Breast epithelium (tissue), 4 donors: ENCODE results near the gene IL17F. TPM values are rescaled to one million over a fixed set of nuclear protein-coding genes. Genes with fewer than 3 reads are reported as not detected.
A peak's percentile ranks its signal among the peaks of the same experiment; 100 is the strongest.

Experiments
- DNase-seq, 2 donors: peaks; one replicate each; pipeline ENCODE4 v3.0.0-alpha.2; 2019; ENCODE audit warnings: low spot score in 2 of 2
- H3K27ac ChIP-seq, 2 donors: fragments of 200-600 bp; sonication (generic) in 1 of 2; one replicate each; pipeline ENCODE4 v1.5.1; 2016 to 2019; ENCODE audit warnings: mild to moderate bottlenecking in 1 of 2
- H3K27me3 ChIP-seq, 2 donors: fragments of 200-600 bp; sonication (generic) in 1 of 2; one replicate each; pipeline versions ENCODE4 v1.5.1 to v1.6.0; 2017 to 2019; ENCODE audit warnings: control low read depth in 1 of 2, mild to moderate bottlenecking in 1 of 2
- H3K36me3 ChIP-seq: fragments of 200-600 bp; one replicate; pipeline ENCODE4 v1.5.1; 2019
- H3K4me1 ChIP-seq, 2 donors: fragments of 200-600 bp; sonication (generic); one replicate each; pipeline ENCODE4 v1.5.1; 2016 to 2019; ENCODE audit warnings: control low read depth in 1 of 2
- H3K4me3 ChIP-seq, 3 donors: fragments of 200-600 bp; sonication (generic); 1 replicate in 2 of 3; 2 replicates in 1 of 3; pipeline ENCODE4 v1.5.1; 2016 to 2019; ENCODE audit warnings: mild to moderate bottlenecking in 3 of 3, moderate library complexity in 2 of 3
- H3K9me3 ChIP-seq, 2 donors: fragments of 200-600 bp; sonication (generic) in 1 of 2; one replicate each; pipeline ENCODE4 v1.5.1; 2016 to 2019; ENCODE audit warnings: control low read depth in 1 of 2
- POLR2A ChIP-seq: fragments of 450-650 bp; IDR thresholded peaks from one replicate; pipeline ENCODE4 v1.6.1; 2016; ENCODE audit warnings: antibody characterized with exemption, mild to moderate bottlenecking, moderate library complexity
- POLR2AphosphoS5 ChIP-seq, 3 donors: sonication (generic); formaldehyde crosslinking; IDR thresholded peaks; one replicate each; pipeline ENCODE4 v1.6.1; 2017; ENCODE audit warnings: antibody characterized with exemption in 3 of 3
- intact Hi-C: fragments of 100-400 bp; cut with DNase I; formaldehyde crosslinking; loops from one replicate; pipeline ENCODE4 v1.15.1; 2023; ENCODE audit warnings: low total_unique reads
- total RNA-seq, 3 donors: library from RNA; depleted of rRNA; stranded (reverse); fragments of >200 nt; gene quantifications; one replicate each; pipeline ENCODE4 v1.1.0, GENCODE V29; 2016
- TF ChIP-seq, protein P1 (sequence below), 3 donors: fragments of 450-650 bp; IDR thresholded peaks; one replicate each; pipeline ENCODE4 v1.5.1; 2016 to 2017; ENCODE audit warnings: antibody characterized with exemption in 3 of 3, mild to moderate bottlenecking in 3 of 3, moderate library complexity in 3 of 3

IL17F gene
- total RNA-seq, 3 donors from 2014 or later: not detected

DNA sequence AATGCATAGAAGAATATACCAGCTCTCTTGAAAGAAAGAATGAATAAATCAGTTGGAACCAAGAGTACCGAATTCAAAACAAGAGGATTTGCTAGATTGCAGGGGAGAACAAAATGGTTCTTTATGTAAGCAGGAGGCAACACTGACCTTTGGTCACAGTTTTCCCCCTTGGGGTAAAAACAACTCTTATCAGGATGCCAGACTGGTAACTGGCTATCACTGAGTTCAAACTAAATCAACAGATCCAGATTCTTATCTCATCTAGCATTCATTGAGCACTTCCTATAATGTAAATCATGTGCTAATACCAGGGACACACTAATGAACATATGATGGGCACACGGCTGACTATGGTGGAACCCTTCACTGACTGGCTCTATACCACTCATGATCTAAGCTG lies 4.8 kb upstream of the IL17F start:
- H3K36me3 ChIP-seq: no peaks in the 10 kb centered on the region
- no peak overlapping the region for H3K27ac ChIP-seq
- H3K4me1 ChIP-seq: no peaks in the 10 kb centered on the region
- intact Hi-C loops: no loop called here
- no peak for DNase-seq
- H3K27me3 ChIP-seq: no peaks in the 10 kb centered on the region
- TF ChIP-seq POLR2AphosphoS5 (IDR thresholded peaks at IDR 0.05) (no peak), POLR2A (no peak)
- TF ChIP-seq, protein P1, sequence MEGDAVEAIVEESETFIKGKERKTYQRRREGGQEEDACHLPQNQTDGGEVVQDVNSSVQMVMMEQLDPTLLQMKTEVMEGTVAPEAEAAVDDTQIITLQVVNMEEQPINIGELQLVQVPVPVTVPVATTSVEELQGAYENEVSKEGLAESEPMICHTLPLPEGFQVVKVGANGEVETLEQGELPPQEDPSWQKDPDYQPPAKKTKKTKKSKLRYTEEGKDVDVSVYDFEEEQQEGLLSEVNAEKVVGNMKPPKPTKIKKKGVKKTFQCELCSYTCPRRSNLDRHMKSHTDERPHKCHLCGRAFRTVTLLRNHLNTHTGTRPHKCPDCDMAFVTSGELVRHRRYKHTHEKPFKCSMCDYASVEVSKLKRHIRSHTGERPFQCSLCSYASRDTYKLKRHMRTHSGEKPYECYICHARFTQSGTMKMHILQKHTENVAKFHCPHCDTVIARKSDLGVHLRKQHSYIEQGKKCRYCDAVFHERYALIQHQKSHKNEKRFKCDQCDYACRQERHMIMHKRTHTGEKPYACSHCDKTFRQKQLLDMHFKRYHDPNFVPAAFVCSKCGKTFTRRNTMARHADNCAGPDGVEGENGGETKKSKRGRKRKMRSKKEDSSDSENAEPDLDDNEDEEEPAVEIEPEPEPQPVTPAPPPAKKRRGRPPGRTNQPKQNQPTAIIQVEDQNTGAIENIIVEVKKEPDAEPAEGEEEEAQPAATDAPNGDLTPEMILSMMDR (IDR thresholded peaks at IDR 0.05): no peak
- no peaks in the 10 kb centered on the region for H3K9me3 ChIP-seq
- no peak overlapping the region for H3K4me3 ChIP-seq

DNA sequence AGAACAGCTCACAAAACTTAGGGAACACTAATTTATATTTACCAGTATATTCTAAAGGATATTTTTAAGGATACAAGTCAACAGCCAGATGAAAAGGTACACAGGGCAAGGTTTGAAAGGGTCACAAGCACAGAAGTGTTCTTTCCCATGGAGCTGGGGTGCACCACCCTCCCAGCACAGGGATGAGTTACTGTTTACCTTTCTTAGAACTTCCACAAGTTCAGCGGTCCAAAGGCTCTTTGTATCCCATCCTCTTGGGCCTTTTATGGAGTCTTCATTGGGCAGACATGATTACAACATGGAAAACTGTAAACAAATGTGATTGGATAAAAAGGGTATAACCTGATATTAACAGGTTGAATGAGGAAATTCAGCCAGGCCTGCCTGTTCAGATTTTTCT lies 1.1 kb upstream of the IL17F start:
- no peak for DNase-seq
- Histone ChIP-seq H3K27ac (no peak overlapping the region), H3K36me3 (no peaks in the 10 kb centered on the region), H3K4me1 (no peaks in the 10 kb centered on the region), H3K27me3 (no peaks in the 10 kb centered on the region), H3K4me3 (no peak overlapping the region), H3K9me3 (no peaks in the 10 kb centered on the region)
- intact Hi-C loops: no loop called here
- TF ChIP-seq POLR2A (no peak), POLR2AphosphoS5 (IDR thresholded peaks at IDR 0.05) (no peak)
- TF ChIP-seq, protein P1 (IDR thresholded peaks at IDR 0.05): no peak

DNA sequence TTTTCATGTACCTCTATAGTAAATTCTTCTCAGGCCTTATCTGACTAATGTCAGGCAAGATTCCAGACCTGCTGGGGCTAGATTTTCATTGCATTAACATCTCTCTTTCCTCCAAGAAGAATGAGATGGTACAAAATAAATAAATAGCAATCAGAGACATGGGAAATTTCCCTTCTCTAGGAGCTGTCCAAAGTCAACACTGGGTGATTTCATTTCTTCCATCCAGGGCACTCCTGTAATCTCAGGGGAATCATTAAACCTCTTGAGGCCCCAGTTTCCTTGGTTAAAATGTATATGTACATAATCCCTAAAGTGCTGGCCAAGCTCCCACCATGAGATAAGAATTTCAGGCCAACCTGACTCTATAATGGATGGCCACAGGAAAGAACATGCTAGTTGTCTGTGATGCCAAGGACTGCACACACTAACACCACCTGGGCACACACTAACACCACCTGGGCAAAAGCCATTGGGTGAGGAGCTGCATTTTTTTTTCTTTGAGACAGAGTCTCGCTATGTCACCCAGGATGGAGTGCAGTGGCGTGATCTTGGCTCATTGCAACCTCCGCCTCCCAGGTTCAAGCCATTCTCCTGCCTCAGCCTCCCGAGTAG lies 912 bp downstream of the IL17F start:
- Histone ChIP-seq H3K4me1 (no peaks in the 10 kb centered on the region), H3K36me3 (no peaks in the 10 kb centered on the region), H3K9me3 (no peaks in the 10 kb centered on the region), H3K4me3 (no peak overlapping the region), H3K27me3 (no peaks in the 10 kb centered on the region), H3K27ac (no peak overlapping the region)
- intact Hi-C loops: no loop called here
- no peak for DNase-seq
- TF ChIP-seq POLR2A (no peak), POLR2AphosphoS5 (IDR thresholded peaks at IDR 0.05) (no peak)
- TF ChIP-seq, protein P1 (IDR thresholded peaks at IDR 0.05): no peak

DNA sequence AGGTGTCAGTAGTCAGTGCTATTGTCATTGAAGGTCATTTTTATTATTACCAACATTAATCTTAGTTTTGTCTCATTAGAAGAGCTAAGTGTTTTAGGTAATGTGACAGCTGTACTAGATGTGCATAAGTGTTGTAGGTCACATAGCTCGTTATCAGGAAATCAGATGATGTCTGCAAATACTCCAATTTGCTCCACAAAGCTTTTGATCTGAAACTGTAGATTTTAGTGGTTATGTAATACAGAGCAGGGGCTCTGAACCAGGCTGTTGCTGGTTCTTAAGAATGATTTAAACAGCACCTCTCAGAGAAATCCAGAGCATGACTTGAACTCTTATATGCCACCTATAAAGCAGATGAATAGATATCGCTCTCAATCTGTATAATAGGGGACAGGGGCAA lies 2.5 kb downstream of the IL17F start:
- H3K4me3 ChIP-seq: no peak overlapping the region
- H3K27me3 ChIP-seq: no peaks in the 10 kb centered on the region
- no peaks in the 10 kb centered on the region for H3K9me3 ChIP-seq
- intact Hi-C loops: no loop called here
- H3K27ac ChIP-seq: no peak overlapping the region
- TF ChIP-seq POLR2AphosphoS5 (IDR thresholded peaks at IDR 0.05) (no peak), POLR2A (no peak)
- TF ChIP-seq, protein P1 (IDR thresholded peaks at IDR 0.05): no peak
- no peak for DNase-seq
- H3K36me3 ChIP-seq: no peaks in the 10 kb centered on the region
- H3K4me1 ChIP-seq: no peaks in the 10 kb centered on the region

DNA sequence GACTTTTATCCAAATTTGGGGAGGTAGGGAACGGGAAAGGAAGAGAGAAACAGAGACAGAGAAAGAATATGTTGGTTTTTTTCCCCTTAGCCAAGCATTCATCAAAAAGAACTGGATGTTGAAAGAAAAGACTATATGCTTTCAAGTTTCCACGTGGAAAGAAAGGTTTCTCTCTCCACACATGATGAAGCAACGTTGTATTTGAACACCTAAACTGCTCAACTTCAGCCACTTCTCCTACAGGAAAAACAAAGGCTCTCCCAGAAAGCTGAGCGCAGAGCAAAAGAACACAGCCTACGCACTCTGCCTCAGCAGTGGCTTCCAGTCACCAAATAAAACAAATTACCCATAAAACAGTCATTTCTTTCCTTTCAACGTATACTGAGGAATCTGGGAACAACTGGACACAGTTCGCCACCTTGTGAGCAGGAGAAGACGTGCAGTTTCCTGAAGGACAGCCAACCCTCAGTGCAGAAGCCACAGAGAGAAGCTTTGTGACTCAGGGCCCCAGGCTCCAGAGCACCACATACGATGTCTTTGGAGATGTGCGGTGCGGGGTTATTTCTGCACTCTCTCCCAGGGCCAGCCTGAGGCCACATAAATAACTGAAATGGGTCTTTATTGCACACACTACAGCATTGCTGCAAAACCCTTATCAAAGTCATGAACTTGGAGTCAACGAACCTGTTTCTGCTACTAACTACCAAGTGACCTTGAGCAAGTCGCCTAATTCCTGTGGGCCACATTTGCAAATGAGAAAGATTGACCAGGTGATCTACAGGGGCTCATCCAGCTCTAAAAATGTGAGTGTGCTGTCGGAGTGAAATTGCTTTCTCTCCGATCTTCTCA lies 10.1 kb downstream of the IL17F start:
- intact Hi-C loops: no loop called here
- Histone ChIP-seq H3K27ac (no peak overlapping the region), H3K4me3 (no peak overlapping the region), H3K4me1 (no peaks in the 10 kb centered on the region), H3K9me3 (no peaks in the 10 kb centered on the region), H3K36me3 (no peaks in the 10 kb centered on the region), H3K27me3 (peaks cover 0 to 7% of the 10 kb centered on the region in 2 donors)
- TF ChIP-seq, protein P1 (IDR thresholded peaks at IDR 0.05): peak in 2 of 3 donors; percentile 26 to 31
- TF ChIP-seq POLR2AphosphoS5 (IDR thresholded peaks at IDR 0.05): no peak
- no peak for DNase-seq
